Activated naive CD4-positive, alpha-beta T cell treated with anti-CD3 and anti-CD28 coated beads, Interleukin-2, amount 50 U/mL, for 16 hours (primary cell): ENCODE data around the gene GOPC.

Experiments used
- DNase-seq: peaks from one replicate; pipeline ENCODE4 v3.0.0-alpha.2; 2020

Gene GOPC

DNA sequence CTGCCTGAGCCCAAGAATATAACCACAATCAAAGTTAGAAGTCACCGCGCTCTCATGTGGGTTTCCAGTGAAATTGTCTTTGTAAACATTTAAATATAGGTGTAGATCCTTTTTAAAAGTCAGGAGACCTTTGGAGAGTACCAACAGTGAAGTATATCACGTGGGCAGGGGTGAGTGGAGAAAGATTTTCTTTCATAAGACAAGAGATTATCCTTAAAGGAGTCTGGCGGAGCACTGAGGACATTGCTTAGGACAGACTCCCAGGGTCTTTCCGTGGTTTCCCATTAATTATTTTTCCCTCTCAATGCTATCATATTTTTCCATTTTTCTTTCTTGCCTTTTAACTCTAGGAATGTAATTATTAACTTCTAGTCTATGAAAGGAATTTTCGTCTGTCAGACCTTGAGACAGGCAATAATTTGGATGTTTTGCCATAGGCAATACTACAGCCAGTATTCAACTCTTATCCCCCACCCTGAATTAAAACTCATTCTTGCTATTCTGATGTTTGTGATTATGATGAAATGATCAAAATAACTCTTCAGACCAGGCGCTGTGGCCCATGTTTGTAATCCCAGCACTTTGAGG lies 88.4 kb downstream of the GOPC start:
- DNase-seq = no peak

DNA sequence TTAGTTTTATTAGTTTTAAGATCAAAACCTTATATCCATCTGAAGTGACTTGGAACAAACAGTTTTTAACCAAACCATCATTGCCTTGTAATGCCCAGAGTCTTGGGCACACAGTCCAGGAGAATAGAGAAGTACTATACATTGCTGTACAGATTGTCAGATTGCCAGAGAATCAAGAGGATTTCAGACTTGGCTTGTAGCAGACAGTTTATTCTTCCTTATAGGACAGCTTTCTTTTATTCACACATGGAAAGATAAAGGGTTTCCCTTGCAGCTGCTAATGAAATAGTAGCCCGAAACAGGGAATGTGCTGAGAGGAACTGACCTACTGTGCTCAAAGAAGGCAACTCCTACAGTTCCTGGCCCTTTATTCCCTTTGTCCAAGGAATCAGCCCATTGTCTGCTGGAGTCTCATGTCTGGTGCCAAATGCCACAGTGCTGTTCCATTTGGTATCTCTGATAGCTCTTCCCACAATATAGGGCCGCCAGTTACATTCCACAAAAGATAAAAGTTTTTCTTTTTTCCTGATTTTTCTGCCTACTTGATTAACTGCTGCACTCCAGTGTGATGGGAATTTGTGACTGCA lies 89.2 kb downstream of the GOPC start:
- DNase-seq = no peak

DNA sequence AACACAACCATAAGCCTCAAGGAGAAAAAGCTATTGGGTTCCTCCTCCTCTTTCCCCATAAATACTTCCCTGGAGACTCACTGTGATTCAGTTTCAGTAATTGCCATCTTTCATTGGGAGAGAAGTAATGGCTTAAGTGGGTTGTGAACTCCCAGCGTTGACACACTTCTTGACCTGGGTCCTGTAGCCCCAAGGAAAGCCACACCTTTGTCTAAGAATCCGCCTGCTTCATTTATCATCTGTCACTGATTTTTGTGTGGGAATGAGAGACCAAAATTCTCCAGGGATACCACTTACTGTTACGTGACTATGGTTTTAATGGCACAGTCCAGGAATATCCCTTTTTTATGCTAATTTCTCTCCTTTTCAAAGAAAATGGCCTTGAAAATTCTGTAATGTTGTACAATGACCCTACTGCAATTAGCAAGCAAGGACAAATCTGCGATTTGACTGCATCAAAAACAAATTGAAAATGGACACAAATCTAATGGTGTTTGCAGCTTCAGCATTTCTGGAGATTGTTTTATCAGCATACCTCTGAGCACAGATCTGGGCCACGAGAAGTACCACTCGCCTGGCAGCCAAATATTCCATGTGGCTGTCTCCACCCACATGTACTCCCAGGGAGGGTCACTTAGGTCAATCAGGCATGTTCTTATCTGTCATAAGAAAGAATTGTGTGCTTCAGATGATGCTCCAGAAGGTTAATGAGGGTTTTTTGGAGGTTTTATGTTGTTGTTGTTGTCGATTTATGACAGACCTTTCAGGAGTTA lies 90.1 kb downstream of the GOPC start:
- no peak for DNase-seq
